Kidney glomerular epithelial cell (primary cell): ENCODE measurements around the gene IFRD1.

Experiments used
- DNase-seq: peaks from one replicate; lab custom pipeline; 2025; lab: John Stamatoyannopoulos, UW

The IFRD1 gene

DNA sequence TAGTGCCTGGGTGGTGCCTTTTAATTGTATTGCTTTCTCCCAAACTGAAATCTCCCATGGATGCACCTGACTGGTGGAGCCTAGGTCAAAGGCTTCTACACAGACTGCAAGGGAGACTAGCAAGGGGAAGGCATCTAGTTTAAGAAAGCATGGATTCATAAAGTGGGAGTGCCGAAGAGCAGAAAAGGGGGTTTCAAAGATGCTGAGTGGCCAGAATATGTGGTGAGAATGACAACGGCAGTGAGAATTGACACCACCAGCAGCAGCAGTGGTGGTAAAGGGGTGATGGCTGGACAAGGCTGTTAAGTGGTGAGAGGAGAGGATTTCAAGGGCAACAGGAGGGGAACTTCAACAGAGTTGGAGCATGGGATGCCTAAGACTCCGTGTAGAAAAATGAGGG, 67.2 kb downstream of the IFRD1 start:
- no peak for DNase-seq

- no peak for DNase-seq
Observed at GRCh38 chr7:112520787-112521186, 70.5 kb downstream of the IFRD1 start.

DNA sequence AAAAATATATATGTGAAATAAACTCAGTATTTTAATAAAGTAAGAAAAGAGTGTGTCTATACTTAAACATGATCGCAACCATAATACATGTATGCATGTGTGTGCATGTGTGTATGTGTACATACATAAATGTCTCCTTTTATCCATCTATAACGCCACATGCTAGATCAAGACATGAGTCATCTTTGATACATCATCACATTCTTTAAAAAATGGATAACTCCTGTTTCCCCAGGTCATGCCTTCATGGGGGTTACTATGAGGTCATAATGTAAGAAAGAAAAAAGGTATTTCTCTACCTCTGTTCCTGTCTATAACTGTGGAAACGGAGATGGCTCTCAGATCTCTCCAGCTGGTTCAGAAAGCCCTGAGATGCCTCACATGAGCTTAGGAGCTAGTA, 71.7 kb downstream of the IFRD1 start:
- no peak for DNase-seq

- no peak for DNase-seq
Observed at GRCh38 chr7:112523871-112524270, 73.6 kb downstream of the IFRD1 start.
